A549 (cell line): ENCODE results near the gene CYGB.

Experiments
- CEBPB ChIP-seq, 2 experiments: fragments of >200 bp in 1 of 2; sonication (Bioruptor Twin) in 1 of 2; formaldehyde crosslinking in 1 of 2; IDR thresholded peaks; 2 replicates each; pipeline ENCODE4 v1.6.1; 2012 to 2016
- EP300 ChIP-seq, 2 experiments: fragments of >200 bp; sonication (Bioruptor Twin); formaldehyde crosslinking; IDR thresholded peaks; 2 replicates in 1 of 2; 3 replicates in 1 of 2; pipeline ENCODE4 v1.6.1; 2016 to 2017
- HDAC2 ChIP-seq: fragments of 200-600 bp; sonication (generic); IDR thresholded peaks from 2 replicates; pipeline ENCODE4 v1.6.1; 2016
- JUN ChIP-seq, 2 experiments: fragments of >200 bp; sonication (Bioruptor Twin); formaldehyde crosslinking; IDR thresholded peaks; 2 replicates in 1 of 2; 3 replicates in 1 of 2; pipeline ENCODE4 v1.6.1; 2016 to 2017
- MAZ ChIP-seq: fragments of 150-350 bp; IDR thresholded peaks from 2 replicates; pipeline ENCODE4 v1.6.1; 2014; ENCODE audit warnings: antibody characterized with exemption, low read depth, low read length, borderline replicate concordance
- POLR2A ChIP-seq: IDR thresholded peaks from 2 replicates; pipeline ENCODE4 v1.6.1; 2012; ENCODE audit warnings: mild to moderate bottlenecking, low read length
- RAD21 ChIP-seq, 2 experiments: fragments of >200 bp in 1 of 2; sonication (Bioruptor Twin) in 1 of 2; formaldehyde crosslinking in 1 of 2; IDR thresholded peaks in 1 of 2; conservative IDR thresholded peaks in 1 of 2; 2 replicates in 1 of 2; 3 replicates in 1 of 2; pipeline ENCODE4 v1.6.1; 2012 to 2018; ENCODE audit warnings: inconsistent platforms in 1 of 2
- RFX5 ChIP-seq: fragments of 450-650 bp; IDR thresholded peaks from 2 replicates; pipeline ENCODE4 v1.7.1; 2014; ENCODE audit warnings: antibody characterized with exemption, mild to moderate bottlenecking, moderate library complexity
- SMC3 ChIP-seq: fragments of >200 bp; sonication (Bioruptor Twin); formaldehyde crosslinking; IDR thresholded peaks from 3 replicates; pipeline ENCODE4 v1.6.1; 2018; ENCODE audit warnings: inconsistent platforms
- TF ChIP-seq, protein P1 (sequence below): fragments of >200 bp; sonication (Bioruptor Twin); formaldehyde crosslinking; IDR thresholded peaks from 3 replicates; pipeline ENCODE4 v1.5.1; 2016
- TF ChIP-seq, protein P2 (sequence below): fragments of 250-450 bp; sonication (Bioruptor Pico); IDR thresholded peaks from 2 replicates; pipeline ENCODE4 v1.5.0; 2021; ENCODE audit warnings: mild to moderate bottlenecking, moderate library complexity, borderline replicate concordance

DNA sequence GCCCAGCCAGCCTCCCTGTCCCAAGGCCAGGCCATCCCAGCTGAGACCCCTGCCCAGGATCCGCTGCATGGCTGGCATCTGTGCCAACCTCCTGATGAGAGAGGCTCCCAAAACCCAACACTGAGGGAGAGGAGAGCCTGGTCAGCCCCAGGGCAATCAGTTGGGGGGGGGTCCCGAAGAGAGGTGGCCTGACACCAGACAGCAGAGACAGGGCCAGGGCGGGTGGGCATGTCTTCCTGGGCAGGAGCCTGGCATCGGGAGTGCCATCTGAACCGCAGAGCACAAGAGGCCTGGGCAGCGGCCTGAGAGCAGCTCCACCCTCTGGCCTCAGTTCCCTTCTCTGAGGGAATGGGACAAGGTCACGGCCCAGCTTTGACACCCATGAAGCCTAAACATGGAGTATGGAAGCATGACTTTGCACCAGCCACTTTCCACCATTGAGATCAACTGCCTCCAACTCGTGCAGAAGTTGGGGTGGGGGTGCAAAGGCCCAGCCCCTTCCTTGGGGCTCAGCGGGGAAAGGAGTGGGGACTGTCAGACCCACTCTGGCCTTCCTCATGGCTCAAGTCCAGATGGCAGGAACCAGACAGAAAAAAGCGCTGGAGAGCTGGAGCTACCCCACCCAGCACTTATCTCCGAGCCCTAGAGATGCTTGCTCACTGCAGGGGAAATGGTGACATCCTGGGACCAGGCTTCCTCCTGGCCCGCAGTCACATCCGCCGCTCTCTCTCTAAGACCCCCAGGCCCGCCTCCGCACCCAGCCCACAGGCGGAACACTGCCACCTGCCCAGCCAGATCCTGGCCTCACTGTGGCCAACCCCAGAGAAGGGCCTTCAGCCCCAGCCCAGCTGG lies 46.0 kb downstream of the CYGB start:
- no peak for TF ChIP-seq RAD21 (conservative IDR thresholded peaks at IDR 0.05 in 1 of 2, IDR thresholded peaks at IDR 0.05 in 1 of 2)
- TF ChIP-seq, protein P1, sequence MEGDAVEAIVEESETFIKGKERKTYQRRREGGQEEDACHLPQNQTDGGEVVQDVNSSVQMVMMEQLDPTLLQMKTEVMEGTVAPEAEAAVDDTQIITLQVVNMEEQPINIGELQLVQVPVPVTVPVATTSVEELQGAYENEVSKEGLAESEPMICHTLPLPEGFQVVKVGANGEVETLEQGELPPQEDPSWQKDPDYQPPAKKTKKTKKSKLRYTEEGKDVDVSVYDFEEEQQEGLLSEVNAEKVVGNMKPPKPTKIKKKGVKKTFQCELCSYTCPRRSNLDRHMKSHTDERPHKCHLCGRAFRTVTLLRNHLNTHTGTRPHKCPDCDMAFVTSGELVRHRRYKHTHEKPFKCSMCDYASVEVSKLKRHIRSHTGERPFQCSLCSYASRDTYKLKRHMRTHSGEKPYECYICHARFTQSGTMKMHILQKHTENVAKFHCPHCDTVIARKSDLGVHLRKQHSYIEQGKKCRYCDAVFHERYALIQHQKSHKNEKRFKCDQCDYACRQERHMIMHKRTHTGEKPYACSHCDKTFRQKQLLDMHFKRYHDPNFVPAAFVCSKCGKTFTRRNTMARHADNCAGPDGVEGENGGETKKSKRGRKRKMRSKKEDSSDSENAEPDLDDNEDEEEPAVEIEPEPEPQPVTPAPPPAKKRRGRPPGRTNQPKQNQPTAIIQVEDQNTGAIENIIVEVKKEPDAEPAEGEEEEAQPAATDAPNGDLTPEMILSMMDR: no peak
- TF ChIP-seq, protein P2, sequence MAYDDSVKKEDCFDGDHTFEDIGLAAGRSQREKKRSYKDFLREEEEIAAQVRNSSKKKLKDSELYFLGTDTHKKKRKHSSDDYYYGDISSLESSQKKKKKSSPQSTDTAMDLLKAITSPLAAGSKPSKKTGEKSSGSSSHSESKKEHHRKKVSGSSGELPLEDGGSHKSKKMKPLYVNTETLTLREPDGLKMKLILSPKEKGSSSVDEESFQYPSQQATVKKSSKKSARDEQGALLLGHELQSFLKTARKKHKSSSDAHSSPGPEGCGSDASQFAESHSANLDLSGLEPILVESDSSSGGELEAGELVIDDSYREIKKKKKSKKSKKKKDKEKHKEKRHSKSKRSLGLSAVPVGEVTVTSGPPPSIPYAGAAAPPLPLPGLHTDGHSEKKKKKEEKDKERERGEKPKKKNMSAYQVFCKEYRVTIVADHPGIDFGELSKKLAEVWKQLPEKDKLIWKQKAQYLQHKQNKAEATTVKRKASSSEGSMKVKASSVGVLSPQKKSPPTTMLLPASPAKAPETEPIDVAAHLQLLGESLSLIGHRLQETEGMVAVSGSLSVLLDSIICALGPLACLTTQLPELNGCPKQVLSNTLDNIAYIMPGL (CRISPR knock-in tag): no peak
- TF ChIP-seq RFX5: no peak
- no peak for TF ChIP-seq JUN (IDR thresholded peaks at IDR 0.05)
- TF ChIP-seq POLR2A: no peak
- no peak for TF ChIP-seq CEBPB (IDR thresholded peaks at IDR 0.05)
- no peak for TF ChIP-seq EP300 (IDR thresholded peaks at IDR 0.05)
- no peak for TF ChIP-seq HDAC2
- TF ChIP-seq SMC3: no peak
- no peak for TF ChIP-seq MAZ
